Measurements from ENCODE around the gene IQSEC2. TPM values are rescaled to one million over a fixed set of nuclear protein-coding genes. Genes with fewer than 3 reads are reported as not detected.

Gene IQSEC2
- total RNA-seq, 1 experiment from 2014 or later: 20.7 TPM

GRCh38 chrX:53316111-53316859 lies 34.9 kb upstream of the IQSEC2 start:
- Histone ChIP-seq H3K27me3 (ENCODE audit: insufficient read depth, low read length) (no peaks in the 10 kb centered on the region), H3K27ac (ENCODE audit: low read depth, low read length) (no peak overlapping the region), H2AFZ (ENCODE audit: low read depth, low read length, poor library complexity, severe bottlenecking) (no peak overlapping the region), H3K4me2 (ENCODE audit: low read length) (no peak overlapping the region), H3K79me2 (ENCODE audit: insufficient read depth, low read length) (no peaks in the 10 kb centered on the region), H3K9ac (ENCODE audit: low read length) (no peak overlapping the region), H3K4me1 (ENCODE audit: control insufficient read depth in 1 of 2, insufficient read depth in 2 of 2, low read length in 2 of 2) (peaks cover 4 to 5% of the 10 kb centered on the region in 2 experiments; a peak in 2 of 4 replicates), H3K36me3 (ENCODE audit: control insufficient read depth in 1 of 2, insufficient read depth in 2 of 2, low read length in 2 of 2) (no peaks in the 10 kb centered on the region), H3K9me3 (ENCODE audit: control insufficient read depth in 1 of 2, insufficient read depth in 1 of 2, low read depth in 1 of 2, low read length in 2 of 2) (no peaks in the 10 kb centered on the region), H4K20me1 (ENCODE audit: insufficient read depth) (no peaks in the 10 kb centered on the region), H3K4me3 (replicated peaks in 1 of 2; ENCODE audit: low read depth in 1 of 2, low read length in 2 of 2) (no peak overlapping the region), H3K9me2 (ENCODE audit: insufficient read depth) (no peaks in the 10 kb centered on the region)
- TF ChIP-seq ZFX (IDR thresholded peaks at IDR 0.05) (no peak), POLR2AphosphoS5 (IDR thresholded peaks at IDR 0.05; ENCODE audit: low read depth, low read length) (no peak), SP1 (IDR thresholded peaks at IDR 0.05; ENCODE audit: low read depth) (no peak)
- ChIA-PET POLR2A (no interaction called here), RAD21 (ENCODE audit: low non-redundant PET in 1 of 2, low total read pairs in 2 of 2, uncharacterized antibody in 2 of 2, unreplicated experiment in 2 of 2) (interaction anchor here in 1 of 2 experiments (1.5 kb wide), 1 partner anchor 130 kb away, joined by 7 read pairs; no protein-coding TSS in a partner anchor), CTCF (interaction anchor here (1.8 to 2.9 kb wide), 2 partner anchors 129 to 165 kb away, joined by 8 to 20 read pairs; no protein-coding TSS in a partner anchor)
- BruUV-seq (replicated peaks): no TSS peak
- ATAC-seq (no peak), DNase-seq (ENCODE audit: low read depth, low spot score) (no peak)
- intact Hi-C loops (cut with micrococcal nuclease): no loop called here

DNA sequence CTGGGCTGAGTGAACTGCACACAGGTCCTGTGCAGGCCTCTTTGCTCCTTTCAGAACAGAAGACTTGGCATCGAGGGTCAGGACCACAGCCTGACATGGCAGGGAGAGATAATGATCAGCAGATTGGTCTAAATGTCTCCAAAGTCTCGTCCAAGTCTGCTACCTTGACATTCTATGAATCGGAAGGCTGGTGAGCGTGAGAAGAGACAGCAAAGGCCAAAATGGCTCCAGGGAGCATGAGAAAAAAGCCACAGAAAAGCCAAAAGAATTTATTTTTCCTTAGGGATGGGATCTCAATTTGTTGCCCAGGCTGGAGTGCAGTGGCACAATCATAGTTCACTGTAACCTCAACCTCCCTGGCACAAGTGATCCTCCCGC lies 32.3 kb upstream of the IQSEC2 start:
- BruUV-seq (replicated peaks): no TSS peak

More for the DNA sequence above, 32.3 kb upstream of the IQSEC2 start:
- Histone ChIP-seq H3K27ac (ENCODE audit: low read depth, low read length) (no peak overlapping the region), H2AFZ (ENCODE audit: low read depth, low read length, poor library complexity, severe bottlenecking) (no peak overlapping the region), H3K36me3 (ENCODE audit: control insufficient read depth in 1 of 2, insufficient read depth in 2 of 2, low read length in 2 of 2) (no peaks in the 10 kb centered on the region), H3K27me3 (ENCODE audit: insufficient read depth, low read length) (no peaks in the 10 kb centered on the region), H3K4me2 (ENCODE audit: low read length) (no peak overlapping the region), H3K9me2 (ENCODE audit: insufficient read depth) (no peaks in the 10 kb centered on the region), H3K9me3 (ENCODE audit: control insufficient read depth in 1 of 2, insufficient read depth in 1 of 2, low read depth in 1 of 2, low read length in 2 of 2) (no peaks in the 10 kb centered on the region), H4K20me1 (ENCODE audit: insufficient read depth) (no peaks in the 10 kb centered on the region), H3K79me2 (ENCODE audit: insufficient read depth, low read length) (no peaks in the 10 kb centered on the region), H3K9ac (ENCODE audit: low read length) (no peak overlapping the region), H3K4me3 (replicated peaks in 1 of 2; ENCODE audit: low read depth in 1 of 2, low read length in 2 of 2) (no peak overlapping the region), H3K4me1 (ENCODE audit: control insufficient read depth in 1 of 2, insufficient read depth in 2 of 2, low read length in 2 of 2) (no peaks in the 10 kb centered on the region; a peak in 1 of 4 replicates)
- ChIA-PET POLR2A (no interaction called here), RAD21 (ENCODE audit: low non-redundant PET in 1 of 2, low total read pairs in 2 of 2, uncharacterized antibody in 2 of 2, unreplicated experiment in 2 of 2) (no interaction called here), CTCF (interaction anchor here (1.2 to 3.2 kb wide), 9 partner anchors 13 to 168 kb away, joined by 3 to 25 read pairs (median 9); partner anchors contain the start of genes IQSEC2, RIBC1 and SMC1A)
- TF ChIP-seq YY1 (IDR thresholded peaks at IDR 0.05; ENCODE audit: extremely low read depth, insufficient replicate concordance, low read depth, low read length) (no peak), CBX3 (IDR thresholded peaks at IDR 0.05; ENCODE audit: low read depth) (no peak), EGR1 (IDR thresholded peaks at IDR 0.05; ENCODE audit: low read depth) (no peak), SRF (IDR thresholded peaks at IDR 0.05; ENCODE audit: low read depth) (no peak), ZFX (IDR thresholded peaks at IDR 0.05) (no peak), SIN3A (IDR thresholded peaks at IDR 0.05; ENCODE audit: low read depth) (no peak), POLR2A (IDR thresholded peaks at IDR 0.05; ENCODE audit: borderline replicate concordance, extremely low read depth, insufficient read depth, insufficient read length) (no peak), CEBPB (IDR thresholded peaks at IDR 0.05; ENCODE audit: low read depth) (no peak), ELF1 (IDR thresholded peaks at IDR 0.05; ENCODE audit: borderline replicate concordance, low read depth) (no peak), TCF7L2 (IDR thresholded peaks at IDR 0.05; ENCODE audit: borderline replicate concordance, extremely low read depth, insufficient read depth, insufficient read length) (no peak), MAX (IDR thresholded peaks at IDR 0.05) (no peak), ATF3 (IDR thresholded peaks at IDR 0.05) (no peak), EZH2phosphoT487 (IDR thresholded peaks at IDR 0.05; ENCODE audit: borderline replicate concordance) (no peak)
- TF ChIP-seq, protein P1, sequence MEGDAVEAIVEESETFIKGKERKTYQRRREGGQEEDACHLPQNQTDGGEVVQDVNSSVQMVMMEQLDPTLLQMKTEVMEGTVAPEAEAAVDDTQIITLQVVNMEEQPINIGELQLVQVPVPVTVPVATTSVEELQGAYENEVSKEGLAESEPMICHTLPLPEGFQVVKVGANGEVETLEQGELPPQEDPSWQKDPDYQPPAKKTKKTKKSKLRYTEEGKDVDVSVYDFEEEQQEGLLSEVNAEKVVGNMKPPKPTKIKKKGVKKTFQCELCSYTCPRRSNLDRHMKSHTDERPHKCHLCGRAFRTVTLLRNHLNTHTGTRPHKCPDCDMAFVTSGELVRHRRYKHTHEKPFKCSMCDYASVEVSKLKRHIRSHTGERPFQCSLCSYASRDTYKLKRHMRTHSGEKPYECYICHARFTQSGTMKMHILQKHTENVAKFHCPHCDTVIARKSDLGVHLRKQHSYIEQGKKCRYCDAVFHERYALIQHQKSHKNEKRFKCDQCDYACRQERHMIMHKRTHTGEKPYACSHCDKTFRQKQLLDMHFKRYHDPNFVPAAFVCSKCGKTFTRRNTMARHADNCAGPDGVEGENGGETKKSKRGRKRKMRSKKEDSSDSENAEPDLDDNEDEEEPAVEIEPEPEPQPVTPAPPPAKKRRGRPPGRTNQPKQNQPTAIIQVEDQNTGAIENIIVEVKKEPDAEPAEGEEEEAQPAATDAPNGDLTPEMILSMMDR (IDR thresholded peaks at IDR 0.05 in 2 of 3, conservative IDR thresholded peaks at IDR 0.05 in 1 of 3; ENCODE audit: borderline replicate concordance in 1 of 3, insufficient read depth in 1 of 3, low read depth in 2 of 3, low read length in 2 of 3): no peak
- no peak for ATAC-seq
- intact Hi-C loops (cut with micrococcal nuclease): loop anchor here (1.0 kb wide), 1 partner anchor 168 kb away; no protein-coding TSS in a partner anchor
- no peak for DNase-seq (ENCODE audit: low read depth, low spot score)

Data from HCT116 (cell line).